Spleen (tissue), 7 donors: ENCODE results near the gene RNF180.

Experiments
- CTCF ChIP-seq, 11 experiments: fragments of 200-600 bp in 7 of 11; fragments of 450-650 bp in 4 of 11; sonication (generic) in 4 of 11; IDR thresholded peaks in 8 of 11; conservative IDR thresholded peaks in 3 of 11; 1 replicate in 7 of 11; 2 replicates in 4 of 11; pipeline versions ENCODE4 v1.4.0 to v1.8.0; 2016 to 2021; ENCODE audit warnings: antibody characterized with exemption in 11 of 11, inconsistent platforms in 4 of 11, mild to moderate bottlenecking in 1 of 11
- POLR2A ChIP-seq, 3 donors: fragments of 450-650 bp; IDR thresholded peaks; one replicate each; pipeline ENCODE4 v1.5.1; 2017; ENCODE audit warnings: antibody characterized with exemption in 3 of 3, mild to moderate bottlenecking in 1 of 3
- POLR2AphosphoS5 ChIP-seq, 3 donors: sonication (generic); formaldehyde crosslinking; IDR thresholded peaks; one replicate each; pipeline ENCODE4 v1.5.1; 2017; ENCODE audit warnings: antibody characterized with exemption in 3 of 3
- donor health status: DM: no; HTN: no; CAD: no; lungs with moderate emphysema.
- donor health status: DM: no; HTN: no; CAD: no.
- donor health status: DM: no; HTN: no; CAD: no.

GRCh38 chr5:64149857-64150521 is 15.7 kb upstream of the RNF180 start:
- TF ChIP-seq POLR2A (IDR thresholded peaks at IDR 0.05) (no peak), CTCF (IDR thresholded peaks at IDR 0.05 in 8 of 11, conservative IDR thresholded peaks at IDR 0.05 in 3 of 11) (no peak), POLR2AphosphoS5 (IDR thresholded peaks at IDR 0.05) (no peak)
